Measurements from ENCODE around the gene SLC2A4.

DNA sequence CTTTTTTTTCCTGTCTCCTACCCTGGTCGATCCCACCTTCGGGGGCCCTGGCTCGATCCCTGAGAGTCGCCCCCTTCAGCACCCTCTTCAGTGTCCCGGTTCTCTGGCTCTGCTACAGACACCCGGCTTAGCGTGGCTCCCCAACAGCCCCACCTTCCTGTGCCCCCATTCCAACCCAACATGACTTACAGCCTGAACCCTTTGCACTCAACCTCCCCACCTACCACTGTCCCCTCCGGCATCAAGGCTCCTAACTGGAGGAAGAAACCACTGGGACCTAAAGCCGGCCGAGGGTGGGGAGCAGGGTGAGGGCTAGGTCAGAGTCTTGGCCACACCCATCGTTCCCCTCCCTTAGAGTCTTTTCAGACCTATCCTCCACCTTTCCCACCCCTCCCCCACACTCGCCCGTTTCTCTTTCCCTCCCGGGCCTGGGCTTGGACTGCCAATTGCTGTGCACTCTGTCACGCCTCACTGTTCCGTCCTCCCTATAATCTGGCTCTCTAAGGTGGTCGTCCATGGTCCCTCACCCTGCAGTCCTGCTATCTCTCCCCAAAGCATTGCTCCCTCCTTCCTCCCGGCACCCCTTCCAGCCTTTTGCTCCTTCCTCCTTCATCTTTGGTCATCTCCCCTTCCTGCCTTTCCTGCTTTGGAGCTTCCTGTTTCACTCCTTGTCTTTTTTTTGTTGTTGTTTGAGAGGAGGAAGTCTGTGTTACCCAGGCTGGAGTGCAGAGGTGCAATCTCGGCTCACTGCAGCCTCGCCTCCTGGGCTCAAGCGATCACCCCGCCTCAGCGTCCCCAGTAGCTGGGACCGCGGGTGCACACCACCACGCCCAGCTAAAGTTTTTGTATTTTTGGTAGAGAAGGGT, 18.4 kb upstream of the SLC2A4 start:
- TF ChIP-seq POLR2A (IDR thresholded peaks at IDR 0.05; ENCODE audit: low read length), result no peak
- TF ChIP-seq GATA1 (IDR thresholded peaks at IDR 0.05; ENCODE audit: low read depth, low read length), result no peak

All from erythroblast (primary cell).